SK-N-SH treated with all-trans-retinoic acid at 6 μM for 48 hours (cell line): ENCODE data around the gene CDCA7L.
"Not testable (repeated sequence)": the region's sequence is repeated elsewhere in the genome, so short reads cannot be mapped to it uniquely, and the experiment has no call there.

Source experiments
- BACH2 ChIP-seq: fragments of 250-450 bp; sonication (Bioruptor Pico); IDR thresholded peaks from 2 replicates; pipeline ENCODE4 v1.9.0; 2021; ENCODE audit warnings: mild to moderate bottlenecking, borderline replicate concordance
- CSDC2 ChIP-seq: fragments of 250-450 bp; sonication (Bioruptor Pico); IDR thresholded peaks from 2 replicates; pipeline ENCODE4 v1.5.0; 2020; ENCODE audit warnings: mild to moderate bottlenecking, moderate library complexity
- ESRRG ChIP-seq: fragments of 250-450 bp; sonication (Bioruptor Pico); IDR thresholded peaks from 2 replicates; pipeline ENCODE4 v1.6.1; 2021; ENCODE audit warnings: mild to moderate bottlenecking
- RARB ChIP-seq: fragments of 250-450 bp; sonication (Bioruptor Pico); IDR thresholded peaks from 2 replicates; pipeline ENCODE4 v1.8.0; 2021; ENCODE audit warnings: mild to moderate bottlenecking, moderate library complexity
- TCF4 ChIP-seq: fragments of 250-450 bp; sonication (Bioruptor Pico); IDR thresholded peaks from 2 replicates; pipeline ENCODE4 v1.8.0; 2021; ENCODE audit warnings: mild to moderate bottlenecking, moderate library complexity, borderline replicate concordance
- ZC3H10 ChIP-seq: fragments of 250-450 bp; sonication (Bioruptor Pico); IDR thresholded peaks from 2 replicates; pipeline ENCODE4 v1.5.1; 2021; ENCODE audit warnings: mild to moderate bottlenecking, moderate library complexity
- ZFP3 ChIP-seq: fragments of 250-450 bp; sonication (Bioruptor Pico); IDR thresholded peaks from 2 replicates; pipeline ENCODE4 v1.5.0; 2020; ENCODE audit warnings: mild to moderate bottlenecking, moderate library complexity
- ZNF70 ChIP-seq: fragments of 450-650 bp; formaldehyde crosslinking; IDR thresholded peaks from 2 replicates; pipeline ENCODE4 v1.5.0; 2020; ENCODE audit warnings: mild to moderate bottlenecking, moderate library complexity
- TF ChIP-seq, protein P1 (sequence below): fragments of 250-450 bp; sonication (Bioruptor Pico); IDR thresholded peaks from 2 replicates; pipeline ENCODE4 v1.5.0; 2020; ENCODE audit warnings: mild to moderate bottlenecking, moderate library complexity
- TF ChIP-seq, protein P2 (sequence below): fragments of 250-450 bp; sonication (Bioruptor Pico); IDR thresholded peaks from 2 replicates; pipeline ENCODE4 v1.5.1; 2021; ENCODE audit warnings: mild to moderate bottlenecking, moderate library complexity

DNA sequence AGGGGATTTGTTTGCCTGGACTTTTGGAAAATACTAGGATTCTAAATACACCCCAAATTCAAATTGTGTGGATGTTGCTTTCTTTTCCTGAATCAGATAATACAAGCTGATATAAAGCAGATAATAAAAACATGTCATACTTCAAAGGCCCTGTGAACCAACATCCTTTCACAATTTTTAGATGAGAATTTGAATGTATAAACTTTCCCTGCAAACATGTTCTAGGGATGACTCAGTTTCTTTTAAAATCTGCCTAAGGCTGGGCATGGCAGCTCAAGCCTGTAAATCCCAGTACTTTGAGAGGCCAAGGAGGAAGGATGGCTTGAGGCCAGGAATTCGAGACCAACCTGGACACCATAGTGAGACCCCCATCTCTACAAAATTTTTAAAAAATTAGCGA, 62.2 kb downstream of the CDCA7L start:
- not testable (repeated sequence) for TF ChIP-seq ZFP3; ESRRG; BACH2 (CRISPR knock-in tag); CSDC2; TCF4 (CRISPR knock-in tag); ZNF70 (CRISPR knock-in tag); RARB (CRISPR knock-in tag); ZC3H10 (CRISPR knock-in tag)
- TF ChIP-seq, protein P1, sequence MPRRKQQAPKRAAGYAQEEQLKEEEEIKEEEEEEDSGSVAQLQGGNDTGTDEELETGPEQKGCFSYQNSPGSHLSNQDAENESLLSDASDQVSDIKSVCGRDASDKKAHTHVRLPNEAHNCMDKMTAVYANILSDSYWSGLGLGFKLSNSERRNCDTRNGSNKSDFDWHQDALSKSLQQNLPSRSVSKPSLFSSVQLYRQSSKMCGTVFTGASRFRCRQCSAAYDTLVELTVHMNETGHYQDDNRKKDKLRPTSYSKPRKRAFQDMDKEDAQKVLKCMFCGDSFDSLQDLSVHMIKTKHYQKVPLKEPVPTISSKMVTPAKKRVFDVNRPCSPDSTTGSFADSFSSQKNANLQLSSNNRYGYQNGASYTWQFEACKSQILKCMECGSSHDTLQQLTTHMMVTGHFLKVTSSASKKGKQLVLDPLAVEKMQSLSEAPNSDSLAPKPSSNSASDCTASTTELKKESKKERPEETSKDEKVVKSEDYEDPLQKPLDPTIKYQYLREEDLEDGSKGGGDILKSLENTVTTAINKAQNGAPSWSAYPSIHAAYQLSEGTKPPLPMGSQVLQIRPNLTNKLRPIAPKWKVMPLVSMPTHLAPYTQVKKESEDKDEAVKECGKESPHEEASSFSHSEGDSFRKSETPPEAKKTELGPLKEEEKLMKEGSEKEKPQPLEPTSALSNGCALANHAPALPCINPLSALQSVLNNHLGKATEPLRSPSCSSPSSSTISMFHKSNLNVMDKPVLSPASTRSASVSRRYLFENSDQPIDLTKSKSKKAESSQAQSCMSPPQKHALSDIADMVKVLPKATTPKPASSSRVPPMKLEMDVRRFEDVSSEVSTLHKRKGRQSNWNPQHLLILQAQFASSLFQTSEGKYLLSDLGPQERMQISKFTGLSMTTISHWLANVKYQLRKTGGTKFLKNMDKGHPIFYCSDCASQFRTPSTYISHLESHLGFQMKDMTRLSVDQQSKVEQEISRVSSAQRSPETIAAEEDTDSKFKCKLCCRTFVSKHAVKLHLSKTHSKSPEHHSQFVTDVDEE (CRISPR knock-in tag) = not testable (repeated sequence)
- TF ChIP-seq, protein P2, sequence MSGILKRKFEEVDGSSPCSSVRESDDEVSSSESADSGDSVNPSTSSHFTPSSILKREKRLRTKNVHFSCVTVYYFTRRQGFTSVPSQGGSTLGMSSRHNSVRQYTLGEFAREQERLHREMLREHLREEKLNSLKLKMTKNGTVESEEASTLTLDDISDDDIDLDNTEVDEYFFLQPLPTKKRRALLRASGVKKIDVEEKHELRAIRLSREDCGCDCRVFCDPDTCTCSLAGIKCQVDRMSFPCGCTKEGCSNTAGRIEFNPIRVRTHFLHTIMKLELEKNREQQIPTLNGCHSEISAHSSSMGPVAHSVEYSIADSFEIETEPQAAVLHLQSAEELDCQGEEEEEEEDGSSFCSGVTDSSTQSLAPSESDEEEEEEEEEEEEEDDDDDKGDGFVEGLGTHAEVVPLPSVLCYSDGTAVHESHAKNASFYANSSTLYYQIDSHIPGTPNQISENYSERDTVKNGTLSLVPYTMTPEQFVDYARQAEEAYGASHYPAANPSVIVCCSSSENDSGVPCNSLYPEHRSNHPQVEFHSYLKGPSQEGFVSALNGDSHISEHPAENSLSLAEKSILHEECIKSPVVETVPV (CRISPR knock-in tag) = not testable (repeated sequence)
